GM12875 (cell line): Measurements from ENCODE around the gene TPP2.

Experiments used
- H3K4me3 ChIP-seq: one replicate; pipeline ENCODE4 v1.5.1; 2011; ENCODE audit warnings: low read depth, low read length, control low read depth
- CTCF ChIP-seq: IDR thresholded peaks from 2 replicates; pipeline ENCODE4 v1.5.1; 2011; ENCODE audit warnings: low read depth, mild to moderate bottlenecking, control low read depth, inconsistent platforms, low read length, moderate library complexity, borderline replicate concordance; ENCODE audit not compliant: insufficient read depth

TPP2 gene

DNA sequence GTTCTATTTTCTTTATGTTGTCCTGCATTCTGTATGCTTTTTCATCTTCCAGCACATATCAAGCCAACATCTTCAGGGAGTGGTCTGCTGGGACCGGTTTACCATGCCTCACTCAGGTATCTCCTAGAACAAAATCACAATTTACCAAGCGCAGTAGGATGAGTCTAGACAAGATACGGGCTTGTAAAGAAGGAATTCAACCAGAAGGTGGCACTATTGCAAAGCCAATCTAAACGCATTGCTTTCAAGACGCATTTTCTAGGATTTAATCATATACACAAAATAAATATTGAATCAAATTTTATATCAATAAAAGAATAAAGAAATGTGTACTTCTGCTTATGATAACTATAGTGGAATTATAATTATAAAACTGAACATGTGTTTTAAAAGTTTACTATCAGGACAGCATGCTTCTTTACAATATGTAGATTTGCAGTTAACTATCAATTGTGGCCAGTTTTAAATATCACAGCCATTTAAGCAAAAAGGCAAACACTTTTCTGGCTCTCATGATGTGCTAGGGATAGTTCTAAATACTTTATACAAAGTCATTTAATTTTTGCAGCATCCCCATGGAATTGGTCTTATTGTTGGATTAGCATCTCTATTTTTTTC lies 16.1 kb upstream of the TPP2 start:
- H3K4me3 ChIP-seq: no peak overlapping the region
- TF ChIP-seq CTCF: peak; percentile 46; the same call in 1 of the 2 replicates

GRCh38 chr13:102582256-102582655 lies 14.5 kb upstream of the TPP2 start:
- no peak overlapping the region for H3K4me3 ChIP-seq
- TF ChIP-seq CTCF: no peak

- H3K4me3 ChIP-seq: no peak overlapping the region
These were observed 12.4 kb upstream of the TPP2 start for GRCh38 chr13:102584434-102584833.

DNA sequence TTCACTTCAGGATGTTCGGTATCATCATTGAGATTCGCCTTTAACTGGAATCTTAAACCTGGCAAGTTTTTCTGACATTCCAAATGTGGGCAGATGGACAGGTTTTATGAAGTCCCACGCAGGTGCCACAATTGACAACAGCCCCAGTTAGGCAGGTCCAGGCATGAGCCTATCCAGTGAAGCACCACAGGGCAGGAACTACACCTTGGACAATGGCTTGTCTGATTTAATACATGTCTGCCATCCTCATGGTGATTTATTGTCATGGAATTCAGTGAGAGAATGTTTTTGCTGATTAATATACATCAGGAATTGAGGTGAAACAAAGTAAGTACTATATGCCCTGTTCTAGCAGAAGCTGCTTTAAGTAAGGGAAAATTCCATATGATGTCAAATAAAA lies 10.2 kb upstream of the TPP2 start:
- no peak for TF ChIP-seq CTCF
- H3K4me3 ChIP-seq: no peak overlapping the region

More at GRCh38 chr13:102584434-102584833, 12.4 kb upstream of the TPP2 start:
- TF ChIP-seq CTCF: no peak

DNA sequence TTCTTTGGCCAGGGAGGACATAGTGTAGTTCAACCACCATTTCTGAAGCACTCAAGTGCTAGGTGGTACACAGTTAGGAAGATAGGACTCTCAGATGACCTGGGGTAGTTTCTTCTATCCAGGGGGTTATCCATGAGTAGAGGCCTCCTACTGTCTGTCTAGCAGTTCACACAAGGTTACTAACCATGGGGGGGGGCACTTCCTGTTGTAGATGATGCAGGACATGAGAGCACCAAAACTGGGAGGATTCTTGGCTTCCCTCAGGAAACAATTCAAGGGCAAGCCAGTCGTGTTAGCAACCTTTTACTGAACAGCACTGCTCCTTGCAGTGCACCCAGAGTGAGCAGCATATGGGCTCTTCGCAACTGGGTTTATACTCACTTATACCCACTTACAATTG lies 8.9 kb upstream of the TPP2 start:
- TF ChIP-seq CTCF: no peak
- H3K4me3 ChIP-seq: no peak overlapping the region

- no peak for TF ChIP-seq CTCF
- no peak overlapping the region for H3K4me3 ChIP-seq
These were observed 7.4 kb upstream of the TPP2 start for GRCh38 chr13:102589301-102589822.

DNA sequence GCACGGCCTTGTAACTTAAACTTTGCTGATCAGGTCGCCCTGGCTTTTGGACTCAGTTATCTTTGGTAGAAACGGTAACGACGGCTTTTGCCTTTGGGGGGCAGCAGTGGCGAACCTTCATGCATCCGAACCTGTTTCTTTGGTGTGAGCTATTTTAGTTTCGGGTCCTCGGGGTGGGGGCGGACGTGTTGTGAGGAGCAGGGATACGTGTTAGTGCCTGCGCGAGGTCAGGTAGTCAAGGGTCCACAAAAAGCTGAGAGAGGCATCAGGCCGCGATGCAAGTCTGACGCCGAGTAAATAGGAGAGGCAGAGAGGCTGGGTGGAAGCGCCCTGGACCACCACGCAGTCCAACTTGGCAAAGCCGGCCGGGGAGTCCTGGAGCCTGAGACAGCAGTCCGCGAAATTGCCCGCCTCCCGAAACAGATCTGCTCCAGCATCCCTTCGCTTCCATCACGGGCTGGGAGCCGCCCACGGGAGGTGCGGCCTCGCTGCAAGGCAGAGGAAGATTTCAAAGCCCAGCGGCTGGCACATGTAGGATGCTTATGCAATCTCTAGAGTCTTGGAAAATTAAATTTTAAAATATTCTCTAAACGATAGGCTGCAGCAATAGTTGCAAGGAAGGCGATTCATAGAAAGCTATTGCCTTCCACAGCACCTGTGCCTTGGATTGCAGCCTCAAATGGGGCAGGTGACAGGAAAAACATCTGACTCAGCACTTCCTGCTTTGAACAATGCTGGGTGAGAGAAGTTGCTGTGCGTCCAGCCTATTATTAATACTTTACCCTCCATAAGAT lies 4.6 kb upstream of the TPP2 start:
- H3K4me3 ChIP-seq: peak overlapping the region; percentile 90
- peak; percentile 75 for TF ChIP-seq CTCF
